ENCODE data around the gene NTRK1. TPM values are rescaled to one million over a fixed set of nuclear protein-coding genes. Genes with fewer than 3 reads are reported as not detected.
A peak's percentile ranks its signal among the peaks of the same experiment; 100 is the strongest.

NTRK1 gene
- total RNA-seq, 2 experiments from 2014 or later, result 1.6 to 1.8 TPM

DNA sequence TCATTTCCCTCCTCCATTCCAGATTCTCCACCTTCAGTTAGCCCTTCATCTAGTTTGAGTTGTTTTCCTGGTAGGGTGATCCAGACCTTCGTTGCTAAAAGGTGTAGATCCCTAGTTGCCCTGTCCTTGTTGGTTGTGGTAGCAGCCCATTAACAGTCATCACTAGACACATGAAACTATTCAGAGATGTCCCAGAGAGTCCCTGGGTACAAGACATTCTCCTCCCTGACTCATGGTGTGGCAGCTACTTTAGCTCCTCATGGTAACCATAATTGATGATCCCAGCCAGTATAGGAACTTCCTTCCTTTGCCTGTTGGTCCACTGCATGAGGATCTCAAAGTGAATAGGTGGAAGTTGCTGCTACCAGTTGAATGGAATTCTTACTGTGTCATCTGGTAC, 38.0 kb upstream of the NTRK1 start:
- Mint-ChIP-seq H3K27me3 (peaks cover 12% of the 10 kb centered on the region), H3K27ac (no peak overlapping the region), H3K4me1 (peaks cover 30% of the 10 kb centered on the region), H3K9me3 (no peaks in the 10 kb centered on the region), H3K36me3 (ENCODE audit: low read depth) (peaks cover 4% of the 10 kb centered on the region), H3K4me3 (no peak overlapping the region)
- ChIA-PET POLR2A (interaction anchor here (1.0 to 2.3 kb wide), 2 partner anchors 14 to 21 kb away, joined by 3 to 5 read pairs; no protein-coding TSS in a partner anchor), CTCF (interaction anchor here (0.9 to 2.5 kb wide), 8 partner anchors 9 to 96 kb away, joined by 3 to 15 read pairs (median 5); partner anchors contain the start of gene NTRK1)
- no peak for DNase-seq

DNA sequence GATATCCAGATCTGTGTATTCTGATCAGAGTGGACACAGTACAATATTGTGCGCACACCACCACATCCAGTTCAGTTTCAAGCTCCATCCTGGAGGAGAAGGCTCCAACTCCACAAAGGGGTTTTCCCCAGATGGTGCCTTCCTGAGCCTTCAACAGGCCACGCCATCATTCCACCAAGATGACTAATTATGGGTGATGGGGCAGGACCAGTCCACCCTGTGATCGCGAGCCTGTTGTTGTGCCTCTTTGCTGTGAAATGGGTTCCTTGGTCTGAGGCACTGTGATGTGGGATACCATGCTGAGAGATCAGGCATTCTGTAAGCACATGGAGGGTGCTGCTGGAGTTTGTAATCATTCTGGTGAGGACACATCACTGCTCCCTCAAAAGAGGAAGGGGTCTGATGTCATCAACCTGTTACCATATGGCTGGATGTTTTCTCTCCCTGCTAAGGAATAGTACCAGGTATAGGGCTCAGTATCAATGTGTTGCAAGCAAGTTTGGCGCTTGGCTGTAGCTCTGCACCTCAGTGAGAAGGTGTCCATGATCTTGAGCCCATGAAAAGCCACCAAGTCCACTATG, 37.4 kb upstream of the NTRK1 start:
- peaks cover 4% of the 10 kb centered on the region for H3K36me3 Mint-ChIP-seq (ENCODE audit: low read depth)
- H3K27ac Mint-ChIP-seq, result no peak overlapping the region
- ChIA-PET POLR2A (no interaction called here), CTCF (interaction anchor here (1.2 to 2.3 kb wide), 5 partner anchors 9 to 68 kb away, joined by 3 to 15 read pairs (median 5); partner anchors contain the start of gene NTRK1)
- peaks cover 14% of the 10 kb centered on the region for H3K27me3 Mint-ChIP-seq
- no peaks in the 10 kb centered on the region for H3K9me3 Mint-ChIP-seq
- H3K4me3 Mint-ChIP-seq, result no peak overlapping the region
- H3K4me1 Mint-ChIP-seq, result peaks cover 26% of the 10 kb centered on the region
- no peak for DNase-seq

DNA sequence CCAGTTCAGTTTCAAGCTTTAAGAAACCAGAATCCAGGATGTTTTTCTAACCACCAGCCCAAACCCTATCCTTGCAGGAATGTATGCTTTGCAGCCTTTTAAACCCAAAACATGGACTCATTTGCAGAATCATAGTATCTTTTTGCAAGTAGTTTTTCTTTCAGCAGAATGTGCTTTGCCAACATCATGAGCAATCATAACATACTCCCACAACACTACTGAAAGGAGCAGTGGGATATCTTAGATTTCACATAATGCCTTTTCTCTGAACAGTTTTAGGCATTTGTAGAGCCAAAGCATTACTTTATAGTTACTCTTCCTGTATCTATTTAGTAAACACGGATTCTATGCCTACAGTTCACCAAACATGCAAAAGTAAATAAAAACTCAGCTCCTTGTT, 34.0 kb upstream of the NTRK1 start:
- Mint-ChIP-seq H3K36me3 (ENCODE audit: low read depth) (no peaks in the 10 kb centered on the region), H3K4me3 (no peak overlapping the region), H3K27me3 (peaks cover 11% of the 10 kb centered on the region), H3K4me1 (peaks cover 13% of the 10 kb centered on the region), H3K9me3 (no peaks in the 10 kb centered on the region), H3K27ac (no peak overlapping the region)
- DNase-seq, result no peak
- POLR2A ChIA-PET, result interaction anchor here (1.0 kb wide), 1 partner anchor 9 kb away, joined by 6 read pairs; the partner anchor contains the start of gene SH2D2A
- CTCF ChIA-PET, result interaction anchor here (0.9 to 5.8 kb wide), 5 partner anchors 12 to 507 kb away, joined by 3 to 30 read pairs (median 3); no protein-coding TSS in a partner anchor

DNA sequence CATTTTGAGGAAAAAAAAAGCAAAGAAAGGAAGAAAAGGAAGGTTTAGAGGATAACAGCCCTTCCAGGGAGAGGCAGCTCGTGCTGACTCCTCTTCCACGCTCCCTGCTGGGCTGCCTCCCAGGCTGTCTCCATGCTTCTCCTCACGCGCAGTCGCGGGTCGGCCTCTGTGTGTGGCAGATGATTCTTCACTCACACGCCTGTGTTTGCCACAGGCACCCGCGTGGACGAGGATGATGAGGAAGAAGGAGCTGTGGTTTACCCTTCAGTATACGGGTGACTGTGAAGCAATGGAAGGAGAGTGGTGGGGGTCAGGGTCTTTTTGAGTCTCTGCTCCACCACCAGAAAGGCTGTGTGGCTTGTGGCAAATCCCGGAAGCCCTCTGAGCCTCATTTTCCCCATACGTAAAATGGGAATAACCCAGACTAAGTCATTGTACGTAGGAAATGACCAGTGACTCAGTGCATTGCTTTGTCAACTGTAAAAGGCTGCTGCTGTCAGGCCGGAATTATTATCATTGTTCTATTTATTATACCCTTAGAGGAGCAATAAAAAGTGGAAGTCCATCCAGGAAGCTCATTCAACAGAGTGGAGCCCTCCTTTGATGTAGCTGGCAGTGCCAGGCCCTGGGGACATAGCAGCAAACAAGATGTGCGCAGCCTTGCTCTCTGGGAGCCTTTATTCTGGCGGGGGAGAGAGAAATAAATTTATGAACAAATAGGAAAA, 32.1 kb upstream of the NTRK1 start:
- Mint-ChIP-seq H3K36me3 (ENCODE audit: low read depth) (no peaks in the 10 kb centered on the region), H3K27ac (no peak overlapping the region), H3K4me1 (peaks cover 5% of the 10 kb centered on the region), H3K9me3 (no peaks in the 10 kb centered on the region), H3K4me3 (no peak overlapping the region), H3K27me3 (peaks cover 15% of the 10 kb centered on the region)
- POLR2A ChIA-PET, result interaction anchor here (1.2 kb wide), 1 partner anchor 15 kb away, joined by 4 read pairs; no protein-coding TSS in a partner anchor
- CTCF ChIA-PET, result interaction anchor here (0.9 to 5.8 kb wide), 2 partner anchors 10 to 15 kb away, joined by 3 to 30 read pairs; no protein-coding TSS in a partner anchor
- DNase-seq, result no peak

DNA sequence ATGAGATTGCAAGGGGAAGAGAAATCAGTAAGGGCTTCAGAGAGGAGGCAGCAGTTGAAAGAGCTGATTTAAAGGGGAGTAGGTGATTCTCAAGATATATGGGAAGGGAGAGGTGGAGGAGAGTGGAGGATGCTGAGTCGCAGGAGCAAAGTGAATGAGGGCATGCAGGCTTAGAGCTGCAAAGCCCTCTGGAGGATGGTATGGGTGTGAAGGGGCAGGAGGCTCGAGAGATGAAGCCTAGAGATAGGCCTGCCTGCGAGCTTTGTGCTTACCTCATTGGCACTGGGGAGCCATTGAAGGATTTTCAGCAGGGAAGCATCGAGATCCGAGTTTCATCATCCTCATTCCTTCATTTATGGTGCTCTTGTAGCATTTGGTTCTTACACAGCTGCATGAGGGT, 28.2 kb upstream of the NTRK1 start:
- Mint-ChIP-seq H3K4me3 (no peak overlapping the region), H3K9me3 (no peaks in the 10 kb centered on the region), H3K36me3 (ENCODE audit: low read depth) (no peaks in the 10 kb centered on the region), H3K4me1 (peaks cover 42% of the 10 kb centered on the region), H3K27ac (no peak overlapping the region), H3K27me3 (peaks cover 23% of the 10 kb centered on the region)
- ChIA-PET CTCF (interaction anchor here (0.9 to 7.3 kb wide), 3 partner anchors 10 to 29 kb away, joined by 3 to 88 read pairs (median 7); partner anchors contain the start of genes INSRR, NTRK1 and SH2D2A), POLR2A (no interaction called here)
- DNase-seq, result no peak

DNA sequence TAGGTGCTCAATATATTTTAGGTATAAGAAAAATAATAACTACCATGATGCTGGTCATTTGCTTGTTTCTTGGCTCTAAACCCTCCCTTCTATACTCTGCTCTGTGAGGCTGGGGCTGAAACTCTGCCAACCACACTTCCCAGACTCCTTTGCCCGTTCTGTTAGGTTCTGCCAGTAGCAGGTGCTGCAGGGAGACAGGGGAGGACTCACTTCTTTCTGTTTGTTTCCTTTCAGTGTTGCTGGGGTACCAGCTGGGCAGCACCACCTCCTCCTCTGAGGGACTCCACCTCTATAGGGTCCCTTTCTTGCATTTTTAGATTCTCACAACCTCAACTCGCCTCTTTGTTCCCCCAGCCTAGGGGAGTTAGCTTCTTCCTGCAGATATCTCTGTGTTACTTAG, 27.1 kb upstream of the NTRK1 start:
- no peak overlapping the region for H3K27ac Mint-ChIP-seq
- CTCF ChIA-PET, result interaction anchor here (0.6 to 7.3 kb wide), 6 partner anchors 17 to 144 kb away, joined by 3 to 88 read pairs (median 4); partner anchors contain the start of genes INSRR, NTRK1 and SH2D2A
- POLR2A ChIA-PET, result interaction anchor here (0.6 to 1.8 kb wide), 3 partner anchors 17 to 105 kb away, joined by 3 to 7 read pairs (median 5); partner anchors contain the start of genes ISG20L2, METTL25B and SH2D2A
- no peaks in the 10 kb centered on the region for H3K36me3 Mint-ChIP-seq (ENCODE audit: low read depth)
- H3K27me3 Mint-ChIP-seq, result peaks cover 21% of the 10 kb centered on the region
- no peaks in the 10 kb centered on the region for H3K9me3 Mint-ChIP-seq
- no peak overlapping the region for H3K4me3 Mint-ChIP-seq
- peaks cover 46% of the 10 kb centered on the region for H3K4me1 Mint-ChIP-seq
- no peak for DNase-seq

DNA sequence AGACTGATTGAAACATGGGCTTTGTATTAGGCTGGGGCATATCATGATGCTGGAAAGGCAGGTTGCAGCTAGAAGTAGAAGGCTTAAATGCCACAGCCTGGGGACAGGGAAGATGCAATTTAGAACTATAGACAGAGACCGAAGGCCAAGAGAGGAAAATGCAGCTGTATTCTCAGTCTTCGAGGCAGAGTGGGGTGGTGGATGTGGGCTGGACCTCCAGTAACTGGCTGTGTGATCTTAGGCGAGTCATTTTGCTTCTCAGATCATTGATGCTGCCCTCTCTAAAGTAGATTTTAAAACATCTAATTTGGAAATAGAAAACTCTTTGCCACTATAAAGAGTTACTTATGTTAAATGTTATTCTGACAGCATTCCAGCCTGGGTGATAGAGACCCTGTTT, 26.3 kb upstream of the NTRK1 start:
- H3K27ac Mint-ChIP-seq, result no peak overlapping the region
- POLR2A ChIA-PET, result interaction anchor here (0.6 to 1.8 kb wide), 3 partner anchors 18 to 106 kb away, joined by 3 to 7 read pairs (median 5); partner anchors contain the start of genes ISG20L2, METTL25B and SH2D2A
- DNase-seq, result no peak
- no peaks in the 10 kb centered on the region for H3K9me3 Mint-ChIP-seq
- H3K27me3 Mint-ChIP-seq, result peaks cover 21% of the 10 kb centered on the region
- no peak overlapping the region for H3K4me3 Mint-ChIP-seq
- no peaks in the 10 kb centered on the region for H3K36me3 Mint-ChIP-seq (ENCODE audit: low read depth)
- CTCF ChIA-PET, result interaction anchor here (0.6 to 7.3 kb wide), 5 partner anchors 20 to 145 kb away, joined by 3 to 88 read pairs (median 4); partner anchors contain the start of genes INSRR and NTRK1
- H3K4me1 Mint-ChIP-seq, result peaks cover 49% of the 10 kb centered on the region

DNA sequence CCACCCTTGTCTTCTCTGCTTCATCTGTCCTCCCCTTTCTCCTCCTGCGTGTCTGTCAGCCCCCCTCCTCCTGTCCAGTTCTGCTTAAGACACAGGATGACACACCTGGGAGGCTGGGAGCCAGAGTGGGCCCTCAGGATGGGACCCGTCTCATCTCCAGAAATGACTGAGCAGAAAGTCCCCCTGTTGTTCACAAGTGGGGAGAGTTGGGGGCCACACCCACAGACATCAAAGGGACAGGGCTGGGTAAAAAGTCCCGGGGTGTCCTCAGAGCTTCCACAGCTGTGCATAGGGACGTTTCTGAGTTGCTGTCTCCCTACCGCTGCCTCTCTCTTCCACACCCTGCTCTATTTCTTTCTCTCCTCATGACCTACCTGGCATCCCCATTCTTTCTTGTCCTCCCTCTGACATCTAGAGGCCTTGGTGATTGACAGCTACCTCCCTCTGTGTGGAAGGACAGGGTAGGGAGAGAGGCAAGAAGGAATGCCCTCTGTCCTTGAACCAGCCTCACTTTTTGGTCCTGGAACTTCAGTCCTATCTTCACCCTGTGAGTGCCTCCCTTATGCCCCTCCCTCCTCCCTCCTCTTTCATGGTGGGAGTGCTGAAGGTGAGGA, 24.5 kb upstream of the NTRK1 start:
- DNase-seq, result peak; percentile 54
- peaks cover 49% of the 10 kb centered on the region for H3K4me1 Mint-ChIP-seq
- H3K27me3 Mint-ChIP-seq, result peaks cover 28% of the 10 kb centered on the region
- peak overlapping the region; percentile 66 for H3K27ac Mint-ChIP-seq
- ChIA-PET CTCF (interaction anchor here (1.1 to 7.3 kb wide), 9 partner anchors 9 to 110 kb away, joined by 3 to 88 read pairs (median 6); partner anchors contain the start of genes INSRR and NTRK1), POLR2A (interaction anchor here (0.5 to 2.1 kb wide), 7 partner anchors 20 to 109 kb away, joined by 3 to 8 read pairs (median 3); partner anchors contain the start of genes METTL25B and SH2D2A)
- H3K9me3 Mint-ChIP-seq, result no peaks in the 10 kb centered on the region
- H3K4me3 Mint-ChIP-seq, result peak overlapping the region; percentile 11
- H3K36me3 Mint-ChIP-seq (ENCODE audit: low read depth), result no peaks in the 10 kb centered on the region

DNA sequence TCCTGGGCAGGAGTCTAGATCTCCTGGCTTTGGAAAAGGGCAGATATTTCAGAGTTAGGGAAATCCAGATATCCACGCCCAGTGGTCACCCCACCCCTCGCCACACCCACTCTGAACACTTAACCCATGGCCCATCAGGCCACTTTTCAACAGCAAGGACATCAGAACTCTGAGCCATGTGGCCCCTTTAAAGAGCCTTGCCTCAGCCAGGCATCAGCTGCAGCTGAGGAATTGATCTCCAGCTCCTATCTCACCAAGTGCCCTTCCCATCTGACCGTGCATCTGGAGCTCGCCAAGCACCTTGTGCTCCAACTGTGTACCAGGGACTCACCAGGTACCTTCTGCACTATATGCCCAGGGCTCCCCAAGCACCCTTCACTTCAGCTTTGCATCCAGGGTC, 23.8 kb upstream of the NTRK1 start:
- Mint-ChIP-seq H3K4me3 (no peak overlapping the region), H3K27ac (no peak overlapping the region), H3K9me3 (no peaks in the 10 kb centered on the region), H3K4me1 (peaks cover 49% of the 10 kb centered on the region), H3K36me3 (ENCODE audit: low read depth) (no peaks in the 10 kb centered on the region), H3K27me3 (peaks cover 28% of the 10 kb centered on the region)
- ChIA-PET POLR2A (interaction anchor here (0.5 to 2.1 kb wide), 8 partner anchors 11 to 109 kb away, joined by 3 to 9 read pairs (median 4); partner anchors contain the start of genes METTL25B, NTRK1 and SH2D2A), CTCF (interaction anchor here (1.1 to 7.3 kb wide), 12 partner anchors 9 to 110 kb away, joined by 3 to 88 read pairs (median 20); partner anchors contain the start of genes INSRR, NTRK1 and SH2D2A)
- no peak for DNase-seq

DNA sequence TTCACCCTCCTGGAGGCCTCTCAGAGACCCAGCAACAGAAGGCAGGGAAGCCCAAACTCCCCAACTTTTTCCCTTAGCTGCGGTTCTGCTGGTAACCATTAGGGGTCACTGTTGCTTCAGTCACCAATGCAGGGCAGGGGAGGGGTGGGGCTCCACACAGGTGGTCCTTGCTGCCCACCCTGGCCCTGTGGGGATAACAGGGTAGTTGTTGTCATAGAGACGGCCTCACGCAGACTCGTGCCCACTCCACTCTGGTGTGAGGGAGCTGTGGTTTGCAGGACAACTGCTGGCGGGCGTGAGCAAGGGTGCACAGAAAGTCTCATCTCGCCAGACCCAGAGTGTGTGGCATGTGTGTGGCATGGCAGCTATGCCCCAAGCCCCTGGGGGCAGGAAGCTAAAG, 21.7 kb upstream of the NTRK1 start:
- Mint-ChIP-seq H3K4me1 (peaks cover 41% of the 10 kb centered on the region), H3K27ac (no peak overlapping the region), H3K36me3 (ENCODE audit: low read depth) (no peaks in the 10 kb centered on the region), H3K27me3 (peaks cover 44% of the 10 kb centered on the region), H3K9me3 (no peaks in the 10 kb centered on the region), H3K4me3 (no peak overlapping the region)
- CTCF ChIA-PET, result interaction anchor here (0.6 to 7.3 kb wide), 26 partner anchors 10 to 125 kb away, joined by 3 to 88 read pairs (median 6); partner anchors contain the start of genes HDGF, INSRR, MRPL24 and NTRK1
- DNase-seq, result peak; percentile 57
- POLR2A ChIA-PET, result interaction anchor here (0.8 to 1.2 kb wide), 5 partner anchors 9 to 24 kb away, joined by 3 to 9 read pairs (median 3); partner anchors contain the start of gene NTRK1

DNA sequence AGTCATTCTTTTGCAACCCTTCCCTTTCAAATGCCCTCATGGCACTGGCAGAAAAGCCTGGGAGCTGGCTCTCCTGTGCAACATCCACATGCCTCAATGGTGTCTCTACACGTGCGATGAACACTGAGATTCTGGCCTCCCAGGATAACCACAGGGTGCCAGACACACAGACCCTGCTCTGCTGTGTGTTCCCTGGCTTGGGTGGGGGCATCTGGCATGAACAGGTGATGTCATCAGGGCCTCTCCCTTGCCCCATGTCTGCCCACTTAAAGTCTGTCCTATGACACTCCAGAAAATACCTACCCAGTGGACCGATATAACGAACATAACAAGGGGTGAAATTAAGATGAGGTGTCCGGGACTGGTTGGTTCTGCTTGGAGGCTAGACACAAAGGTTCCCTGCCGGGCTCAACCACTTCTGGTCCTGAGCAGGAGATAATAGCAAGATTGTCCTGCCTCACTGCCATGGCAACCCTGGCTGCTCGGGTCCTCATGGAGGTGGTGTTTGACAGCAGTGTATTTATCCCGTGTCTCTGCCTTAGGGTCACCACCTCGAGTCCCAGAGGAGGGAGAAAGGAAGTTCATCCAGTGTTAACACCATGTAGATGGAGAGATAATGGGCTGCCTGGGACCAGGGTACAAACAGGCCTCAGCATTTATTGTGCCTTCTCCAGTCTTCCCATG, 21.1 kb upstream of the NTRK1 start:
- Mint-ChIP-seq H3K4me1 (peaks cover 36% of the 10 kb centered on the region), H3K36me3 (ENCODE audit: low read depth) (no peaks in the 10 kb centered on the region), H3K9me3 (no peaks in the 10 kb centered on the region), H3K4me3 (no peak overlapping the region), H3K27me3 (peaks cover 49% of the 10 kb centered on the region), H3K27ac (no peak overlapping the region)
- DNase-seq, result no peak
- CTCF ChIA-PET, result interaction anchor here (0.8 to 7.3 kb wide), 24 partner anchors 10 to 113 kb away, joined by 3 to 88 read pairs (median 6); partner anchors contain the start of genes HDGF, INSRR, MRPL24 and NTRK1
- POLR2A ChIA-PET, result interaction anchor here (1.0 to 1.2 kb wide), 4 partner anchors 8 to 25 kb away, joined by 3 to 9 read pairs (median 3); partner anchors contain the start of gene NTRK1
